SK-N-SH treated with all-trans-retinoic acid at 6 μM for 48 hours (cell line): ENCODE measurements around the gene UNC13C.

Experiments
- ARNTL ChIP-seq: fragments of 450-650 bp; formaldehyde crosslinking; IDR thresholded peaks from 2 replicates; pipeline ENCODE4 v1.5.0; 2020; ENCODE audit warnings: low read depth, mild to moderate bottlenecking, moderate library complexity, borderline replicate concordance
- SNAI2 ChIP-seq: fragments of 250-450 bp; sonication (Bioruptor Pico); IDR thresholded peaks from 2 replicates; pipeline ENCODE4 v1.5.0; 2020; ENCODE audit warnings: mild to moderate bottlenecking, moderate library complexity
- TF ChIP-seq, protein P1 (sequence below): fragments of 250-450 bp; sonication (Bioruptor Pico); IDR thresholded peaks from 2 replicates; pipeline ENCODE4 v1.8.0; 2020; ENCODE audit warnings: mild to moderate bottlenecking, moderate library complexity, borderline replicate concordance

DNA sequence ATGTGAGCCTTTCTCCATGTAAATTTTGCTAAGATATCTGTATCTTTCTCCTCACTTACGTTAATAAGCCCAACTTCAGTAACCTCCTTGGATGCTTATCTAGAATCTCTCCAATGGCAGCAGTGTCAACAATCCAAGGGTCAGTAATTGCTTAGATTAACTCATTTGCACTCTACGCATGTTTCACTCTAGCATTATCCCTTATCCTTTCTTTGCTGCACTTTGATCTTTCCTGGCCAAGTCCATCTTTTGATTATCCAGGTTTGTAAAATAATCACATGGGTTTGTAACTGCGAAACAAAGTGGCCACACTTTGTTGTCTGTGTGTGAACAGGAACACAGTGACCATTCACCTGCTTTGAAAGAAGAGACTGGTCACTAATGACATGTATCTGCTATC, 640.9 kb downstream of the UNC13C start:
- TF ChIP-seq, protein P1, sequence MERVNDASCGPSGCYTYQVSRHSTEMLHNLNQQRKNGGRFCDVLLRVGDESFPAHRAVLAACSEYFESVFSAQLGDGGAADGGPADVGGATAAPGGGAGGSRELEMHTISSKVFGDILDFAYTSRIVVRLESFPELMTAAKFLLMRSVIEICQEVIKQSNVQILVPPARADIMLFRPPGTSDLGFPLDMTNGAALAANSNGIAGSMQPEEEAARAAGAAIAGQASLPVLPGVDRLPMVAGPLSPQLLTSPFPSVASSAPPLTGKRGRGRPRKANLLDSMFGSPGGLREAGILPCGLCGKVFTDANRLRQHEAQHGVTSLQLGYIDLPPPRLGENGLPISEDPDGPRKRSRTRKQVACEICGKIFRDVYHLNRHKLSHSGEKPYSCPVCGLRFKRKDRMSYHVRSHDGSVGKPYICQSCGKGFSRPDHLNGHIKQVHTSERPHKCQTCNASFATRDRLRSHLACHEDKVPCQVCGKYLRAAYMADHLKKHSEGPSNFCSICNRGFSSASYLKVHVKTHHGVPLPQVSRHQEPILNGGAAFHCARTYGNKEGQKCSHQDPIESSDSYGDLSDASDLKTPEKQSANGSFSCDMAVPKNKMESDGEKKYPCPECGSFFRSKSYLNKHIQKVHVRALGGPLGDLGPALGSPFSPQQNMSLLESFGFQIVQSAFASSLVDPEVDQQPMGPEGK (CRISPR knock-in tag) = no peak
- TF ChIP-seq SNAI2 (CRISPR knock-in tag) (no peak), ARNTL (CRISPR knock-in tag) (no peak)
